H7 (cell line): ENCODE measurements around the gene FLT1. TPM values are rescaled to one million over a fixed set of nuclear protein-coding genes. Genes with fewer than 3 reads are reported as not detected.
A peak's percentile ranks its signal among the peaks of the same experiment; 100 is the strongest.

Experiments
- DNase-seq: peaks from one replicate; pipeline ENCODE4 v3.0.0; 2012
- H3K27me3 ChIP-seq: 2 replicates; pipeline ENCODE4 v1.6.0; 2011; ENCODE audit warnings: mild to moderate bottlenecking, low read length; ENCODE audit not compliant: control insufficient read depth, insufficient read depth
- H3K36me3 ChIP-seq: replicated peaks from 2 replicates; pipeline ENCODE4 v1.5.1; 2011; ENCODE audit warnings: low read length; ENCODE audit not compliant: control insufficient read depth, insufficient read depth
- H3K4me3 ChIP-seq: 2 replicates; pipeline ENCODE4 v1.5.1; 2011; ENCODE audit warnings: low read depth, mild to moderate bottlenecking, control low read depth, low read length, moderate library complexity; ENCODE audit not compliant: insufficient read depth
- total RNA-seq: library from RNA; depleted of rRNA; stranded (reverse); fragments of >200 nt; shearing (Covaris generic); gene quantifications from 2 replicates; pipeline ENCODE4 v1.2.3, GENCODE V29; 2014

The FLT1 gene
- total RNA-seq, 1 experiment from 2014 or later = 55.3 TPM

- no peak for DNase-seq
- no peak overlapping the region for H3K4me3 ChIP-seq
- peaks cover 4% of the 10 kb centered on the region for H3K36me3 ChIP-seq
- H3K27me3 ChIP-seq = no peaks in the 10 kb centered on the region
These were observed 154.6 kb downstream of the FLT1 start for GRCh38 chr13:28340272-28340793.

- peaks cover 4% of the 10 kb centered on the region for H3K36me3 ChIP-seq
- no peaks in the 10 kb centered on the region for H3K27me3 ChIP-seq
- no peak for DNase-seq
- no peak overlapping the region for H3K4me3 ChIP-seq
These were observed 155.5 kb downstream of the FLT1 start for GRCh38 chr13:28339419-28339818.

- DNase-seq = no peak
- H3K27me3 ChIP-seq = no peaks in the 10 kb centered on the region
- peaks cover 5% of the 10 kb centered on the region for H3K36me3 ChIP-seq
- H3K4me3 ChIP-seq = no peak overlapping the region
These were observed 156.2 kb downstream of the FLT1 start for GRCh38 chr13:28338742-28339141.

- no peak overlapping the region for H3K4me3 ChIP-seq
- no peak for DNase-seq
- H3K36me3 ChIP-seq = peaks cover 5% of the 10 kb centered on the region
- H3K27me3 ChIP-seq = no peaks in the 10 kb centered on the region
These were observed 156.8 kb downstream of the FLT1 start for GRCh38 chr13:28338006-28338574.

- DNase-seq = no peak
- Histone ChIP-seq H3K4me3 (no peak overlapping the region), H3K36me3 (peaks cover 5% of the 10 kb centered on the region), H3K27me3 (no peaks in the 10 kb centered on the region)
These were observed 157.5 kb downstream of the FLT1 start for GRCh38 chr13:28337166-28338005.

- no peak for DNase-seq
- peaks cover 5% of the 10 kb centered on the region for H3K36me3 ChIP-seq
- H3K4me3 ChIP-seq = no peak overlapping the region
- no peaks in the 10 kb centered on the region for H3K27me3 ChIP-seq
These were observed 158.7 kb downstream of the FLT1 start for GRCh38 chr13:28336193-28336657.

GRCh38 chr13:28333204-28333881, 161.6 kb downstream of the FLT1 start:
- DNase-seq = no peak
- Histone ChIP-seq H3K4me3 (no peak overlapping the region), H3K27me3 (no peaks in the 10 kb centered on the region), H3K36me3 (peaks cover 3% of the 10 kb centered on the region; the same call in 1 of the 2 replicates)

GRCh38 chr13:28329395-28330158, 165.4 kb downstream of the FLT1 start:
- Histone ChIP-seq H3K4me3 (no peak overlapping the region), H3K27me3 (no peaks in the 10 kb centered on the region), H3K36me3 (0 out of 2 replicates have a peak, but pooled peaks cover 1% of the 10 kb centered on the region)
- no peak for DNase-seq

GRCh38 chr13:28328271-28328607, 166.7 kb downstream of the FLT1 start:
- Histone ChIP-seq H3K27me3 (no peaks in the 10 kb centered on the region), H3K4me3 (no peak overlapping the region), H3K36me3 (no peaks in the 10 kb centered on the region)
- DNase-seq = no peak

GRCh38 chr13:28327373-28328270, 167.3 kb downstream of the FLT1 start:
- Histone ChIP-seq H3K27me3 (no peaks in the 10 kb centered on the region), H3K36me3 (no peaks in the 10 kb centered on the region), H3K4me3 (no peak overlapping the region)
- no peak for DNase-seq

GRCh38 chr13:28326056-28326455, 168.9 kb downstream of the FLT1 start:
- no peak overlapping the region for H3K4me3 ChIP-seq
- no peaks in the 10 kb centered on the region for H3K27me3 ChIP-seq
- DNase-seq = no peak
- no peaks in the 10 kb centered on the region for H3K36me3 ChIP-seq

- Histone ChIP-seq H3K4me3 (no peak overlapping the region), H3K36me3 (no peaks in the 10 kb centered on the region), H3K27me3 (no peaks in the 10 kb centered on the region)
- no peak for DNase-seq
These were observed 169.9 kb downstream of the FLT1 start for GRCh38 chr13:28325022-28325421.

- peak; percentile 88 for DNase-seq
- no peak overlapping the region for H3K4me3 ChIP-seq
- H3K36me3 ChIP-seq = no peaks in the 10 kb centered on the region
- no peaks in the 10 kb centered on the region for H3K27me3 ChIP-seq
These were observed 170.6 kb downstream of the FLT1 start for GRCh38 chr13:28324181-28324789.
